ENCODE results near the gene TMEM150C.

Gene TMEM150C

DNA sequence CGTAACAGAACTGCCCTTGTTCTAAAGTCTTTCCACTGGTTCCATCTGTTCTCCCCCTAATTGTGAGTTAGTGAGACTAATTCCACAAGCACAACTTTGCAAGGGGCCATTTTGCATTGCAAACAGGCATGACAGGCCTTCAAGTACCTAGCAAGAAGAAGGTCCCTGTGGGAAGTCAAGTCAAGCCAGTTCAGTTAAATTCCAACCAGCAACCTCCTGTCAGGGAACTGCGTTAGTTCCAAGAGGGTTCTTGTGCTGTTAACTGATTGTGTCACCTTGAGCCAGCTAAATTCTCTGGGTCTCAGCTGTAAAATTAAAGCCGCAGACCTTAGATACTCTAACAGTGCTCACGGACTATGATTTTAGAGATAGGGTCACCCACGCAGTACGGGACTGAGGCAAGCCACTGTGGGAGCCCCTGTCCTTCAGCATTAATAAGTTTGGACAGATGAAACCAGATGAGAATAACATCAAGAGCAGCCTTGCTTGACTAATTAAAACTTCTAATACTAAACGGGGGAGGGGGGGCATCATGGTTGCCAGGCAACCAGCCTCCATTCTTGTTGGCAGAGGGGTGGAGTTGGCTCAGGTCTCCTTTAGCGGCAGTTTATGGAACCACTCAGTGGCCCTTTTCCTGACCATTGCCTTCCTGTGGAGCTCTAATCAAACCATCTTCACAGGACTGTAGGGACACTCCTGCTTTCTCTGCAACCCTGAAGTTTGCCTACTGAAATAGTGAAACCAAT, 24.1 kb upstream of the TMEM150C start:
- no peak for DNase-seq (ENCODE audit: extremely low read depth, low read depth)
- TF ChIP-seq, protein P1, sequence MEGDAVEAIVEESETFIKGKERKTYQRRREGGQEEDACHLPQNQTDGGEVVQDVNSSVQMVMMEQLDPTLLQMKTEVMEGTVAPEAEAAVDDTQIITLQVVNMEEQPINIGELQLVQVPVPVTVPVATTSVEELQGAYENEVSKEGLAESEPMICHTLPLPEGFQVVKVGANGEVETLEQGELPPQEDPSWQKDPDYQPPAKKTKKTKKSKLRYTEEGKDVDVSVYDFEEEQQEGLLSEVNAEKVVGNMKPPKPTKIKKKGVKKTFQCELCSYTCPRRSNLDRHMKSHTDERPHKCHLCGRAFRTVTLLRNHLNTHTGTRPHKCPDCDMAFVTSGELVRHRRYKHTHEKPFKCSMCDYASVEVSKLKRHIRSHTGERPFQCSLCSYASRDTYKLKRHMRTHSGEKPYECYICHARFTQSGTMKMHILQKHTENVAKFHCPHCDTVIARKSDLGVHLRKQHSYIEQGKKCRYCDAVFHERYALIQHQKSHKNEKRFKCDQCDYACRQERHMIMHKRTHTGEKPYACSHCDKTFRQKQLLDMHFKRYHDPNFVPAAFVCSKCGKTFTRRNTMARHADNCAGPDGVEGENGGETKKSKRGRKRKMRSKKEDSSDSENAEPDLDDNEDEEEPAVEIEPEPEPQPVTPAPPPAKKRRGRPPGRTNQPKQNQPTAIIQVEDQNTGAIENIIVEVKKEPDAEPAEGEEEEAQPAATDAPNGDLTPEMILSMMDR (IDR thresholded peaks at IDR 0.05; ENCODE audit: low read depth, low read length) = no peak

DNA sequence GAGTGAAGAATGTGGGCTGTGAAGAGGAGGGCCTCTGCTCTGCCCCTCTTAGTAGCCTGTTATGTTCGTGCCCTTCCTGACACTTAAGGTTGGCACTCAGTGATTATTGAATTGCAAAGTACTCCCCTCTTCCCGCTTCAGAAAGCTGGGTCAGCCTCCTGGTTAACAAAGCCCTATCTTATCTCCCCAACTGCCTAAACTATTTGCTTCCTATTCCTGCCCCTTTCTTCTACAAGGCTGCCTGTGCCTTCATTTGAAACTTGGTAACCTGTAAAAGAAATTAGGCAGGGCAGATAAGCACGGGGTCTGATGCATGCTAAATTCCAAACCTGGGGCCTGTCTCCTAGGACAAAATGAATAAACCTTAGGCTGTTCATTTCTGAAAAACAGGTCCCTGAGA, 23.1 kb upstream of the TMEM150C start:
- DNase-seq (ENCODE audit: extremely low read depth, low read depth) = no peak
- TF ChIP-seq, protein P1 (IDR thresholded peaks at IDR 0.05; ENCODE audit: low read depth, low read length) = no peak

DNA sequence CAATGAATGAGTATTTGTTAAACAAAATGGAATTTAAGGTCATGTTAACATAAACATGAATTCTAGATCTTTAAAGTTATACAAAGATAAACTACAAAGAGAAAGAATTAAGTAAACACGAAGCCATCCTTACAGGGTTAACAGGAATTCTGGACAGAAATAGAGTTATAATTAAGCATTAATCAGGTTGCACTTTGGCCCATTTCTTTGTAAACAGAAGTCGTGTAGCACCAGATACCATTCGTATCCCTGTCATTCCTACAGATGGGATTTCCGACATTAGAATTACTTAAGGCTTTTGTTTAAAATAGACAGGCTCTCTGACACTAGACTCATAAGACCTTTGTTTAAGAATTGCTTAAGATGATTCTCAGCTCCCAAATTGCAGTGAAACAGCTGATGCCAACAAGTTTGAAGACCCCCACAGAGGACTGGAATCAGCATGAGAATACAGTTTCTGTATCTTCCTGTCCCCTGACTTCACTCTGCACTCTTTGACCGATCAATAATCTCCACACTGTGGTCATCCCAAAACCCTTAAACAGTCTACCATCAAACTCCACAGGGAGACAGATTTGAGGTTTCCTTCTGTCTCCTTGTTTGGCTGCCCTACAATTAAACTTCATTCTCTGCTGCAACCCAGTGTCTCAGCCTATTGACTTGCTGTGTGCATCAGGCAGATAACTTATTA, 22.3 kb upstream of the TMEM150C start:
- TF ChIP-seq, protein P1 (IDR thresholded peaks at IDR 0.05; ENCODE audit: low read depth, low read length) = no peak
- DNase-seq (ENCODE audit: extremely low read depth, low read depth) = no peak

DNA sequence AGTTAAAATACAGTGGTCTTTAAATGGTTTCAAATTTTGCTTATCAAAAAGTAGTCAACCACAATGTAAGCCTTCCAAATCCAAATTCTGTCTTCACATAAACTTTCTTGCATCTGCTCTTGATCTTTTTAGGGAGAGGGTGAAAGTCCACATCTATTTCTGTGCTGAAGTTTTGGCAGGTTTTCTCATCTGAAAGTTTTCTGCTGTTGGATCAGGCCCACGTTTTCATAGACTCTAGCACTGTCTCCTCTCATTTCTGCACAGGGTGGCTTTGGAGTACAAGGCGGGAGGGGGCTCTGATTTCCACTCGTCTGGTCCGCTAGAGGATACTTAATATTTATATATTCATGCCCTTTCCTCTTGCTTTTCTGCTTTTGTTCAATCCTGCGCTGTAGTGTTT, 18.1 kb upstream of the TMEM150C start:
- DNase-seq (ENCODE audit: extremely low read depth, low read depth) = no peak
- TF ChIP-seq, protein P1 (IDR thresholded peaks at IDR 0.05; ENCODE audit: low read depth, low read length) = no peak

DNA sequence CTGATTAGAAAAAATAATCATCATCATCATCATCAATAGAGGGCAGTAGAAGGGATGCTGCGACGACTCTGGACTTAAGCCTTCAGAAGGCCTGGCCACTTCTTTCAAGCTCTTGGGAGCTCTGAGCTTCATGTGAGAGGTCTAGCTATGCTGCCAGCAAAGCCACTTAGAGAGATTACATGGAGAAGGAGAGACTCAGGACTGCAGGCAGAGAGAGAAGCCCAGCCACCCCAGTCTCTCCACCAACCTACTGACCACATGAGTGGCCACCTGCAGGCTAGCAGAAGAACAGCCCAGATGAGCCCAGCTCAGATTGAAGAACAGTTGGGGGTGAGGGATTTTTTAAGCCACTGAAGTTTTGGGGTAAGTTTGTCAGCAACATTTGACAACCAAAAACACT, 17.1 kb upstream of the TMEM150C start:
- no peak for DNase-seq (ENCODE audit: extremely low read depth, low read depth)
- TF ChIP-seq, protein P1 (IDR thresholded peaks at IDR 0.05; ENCODE audit: low read depth, low read length) = peak; percentile 3; the same call in 1 of the 2 replicates

DNA sequence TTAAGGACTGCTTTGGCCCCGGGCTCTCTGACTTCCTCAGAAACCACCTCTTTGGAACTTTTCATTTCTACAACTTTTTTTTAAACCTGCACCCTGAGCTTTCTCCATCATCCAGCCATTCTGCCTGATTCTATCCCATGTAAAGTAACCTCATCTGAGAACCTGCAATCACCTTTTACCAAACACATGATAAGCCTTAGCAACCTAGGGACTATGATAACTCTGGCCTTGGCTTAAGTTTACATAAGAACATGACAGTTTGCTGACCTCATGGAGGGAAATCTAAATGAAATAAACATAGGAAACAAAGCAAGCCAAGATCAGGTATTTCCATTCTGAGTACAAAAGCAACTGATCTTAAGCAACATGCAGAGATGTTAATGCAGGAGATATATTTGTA, 15.7 kb upstream of the TMEM150C start:
- DNase-seq (ENCODE audit: extremely low read depth, low read depth) = no peak
- TF ChIP-seq, protein P1 (IDR thresholded peaks at IDR 0.05; ENCODE audit: low read depth, low read length) = no peak

DNA sequence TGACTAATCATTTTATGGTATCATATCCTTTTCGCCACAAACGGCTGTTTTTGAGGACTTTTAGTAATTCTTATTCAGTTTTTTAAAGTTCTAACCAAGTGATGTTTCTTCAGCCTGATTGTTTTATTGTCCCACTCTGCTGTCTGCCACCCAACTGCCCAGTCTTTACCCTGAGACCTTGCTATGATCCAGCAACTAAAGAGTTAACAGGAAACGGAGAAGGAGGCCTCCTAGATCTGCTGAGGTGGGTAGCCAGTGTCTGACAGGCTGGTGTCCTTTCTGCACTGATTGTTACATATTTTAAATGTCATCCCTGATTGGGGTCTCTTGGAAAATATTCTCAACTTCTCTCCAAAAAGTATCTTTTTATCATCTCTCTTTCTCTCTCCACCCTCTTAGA, 7.9 kb upstream of the TMEM150C start:
- TF ChIP-seq, protein P1 (IDR thresholded peaks at IDR 0.05; ENCODE audit: low read depth, low read length) = no peak
- DNase-seq (ENCODE audit: extremely low read depth, low read depth) = no peak

All from AG09319 (cell line).